NB4 (cell line): Measurements from ENCODE around the gene NET1.

ENCODE experiments used
- DNase-seq: peaks from one replicate; pipeline ENCODE4 v3.0.0; 2010; ENCODE audit warnings: low read depth
- H3K4me3 ChIP-seq: one replicate; pipeline ENCODE4 v1.5.1; 2011; ENCODE audit warnings: mild to moderate bottlenecking, low read depth, low read length, moderate library complexity
- CTCF ChIP-seq: IDR thresholded peaks from one replicate; pipeline ENCODE4 v1.5.1; 2012; ENCODE audit warnings: low read depth, low read length
- MYC ChIP-seq: IDR thresholded peaks from 2 replicates; pipeline ENCODE4 v1.6.1; 2011; ENCODE audit warnings: low read depth, low read length
- POLR2A ChIP-seq: IDR thresholded peaks from 2 replicates; pipeline ENCODE4 v1.6.1; 2011; ENCODE audit warnings: mild to moderate bottlenecking; ENCODE audit not compliant: insufficient read length; ENCODE audit errors: extremely low read depth
- TF ChIP-seq, protein P1 (sequence below): IDR thresholded peaks from 2 replicates; pipeline ENCODE4 v1.6.1; 2011; ENCODE audit warnings: low read depth, low read length

NET1 gene

GRCh38 chr10:5395168-5395567 is 17.2 kb upstream of the NET1 start:
- TF ChIP-seq, protein P1, sequence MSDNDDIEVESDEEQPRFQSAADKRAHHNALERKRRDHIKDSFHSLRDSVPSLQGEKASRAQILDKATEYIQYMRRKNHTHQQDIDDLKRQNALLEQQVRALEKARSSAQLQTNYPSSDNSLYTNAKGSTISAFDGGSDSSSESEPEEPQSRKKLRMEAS, result no peak
- TF ChIP-seq POLR2A, result no peak
- TF ChIP-seq CTCF, result no peak
- TF ChIP-seq MYC, result no peak
- no peak for DNase-seq
- no peak overlapping the region for H3K4me3 ChIP-seq

DNA sequence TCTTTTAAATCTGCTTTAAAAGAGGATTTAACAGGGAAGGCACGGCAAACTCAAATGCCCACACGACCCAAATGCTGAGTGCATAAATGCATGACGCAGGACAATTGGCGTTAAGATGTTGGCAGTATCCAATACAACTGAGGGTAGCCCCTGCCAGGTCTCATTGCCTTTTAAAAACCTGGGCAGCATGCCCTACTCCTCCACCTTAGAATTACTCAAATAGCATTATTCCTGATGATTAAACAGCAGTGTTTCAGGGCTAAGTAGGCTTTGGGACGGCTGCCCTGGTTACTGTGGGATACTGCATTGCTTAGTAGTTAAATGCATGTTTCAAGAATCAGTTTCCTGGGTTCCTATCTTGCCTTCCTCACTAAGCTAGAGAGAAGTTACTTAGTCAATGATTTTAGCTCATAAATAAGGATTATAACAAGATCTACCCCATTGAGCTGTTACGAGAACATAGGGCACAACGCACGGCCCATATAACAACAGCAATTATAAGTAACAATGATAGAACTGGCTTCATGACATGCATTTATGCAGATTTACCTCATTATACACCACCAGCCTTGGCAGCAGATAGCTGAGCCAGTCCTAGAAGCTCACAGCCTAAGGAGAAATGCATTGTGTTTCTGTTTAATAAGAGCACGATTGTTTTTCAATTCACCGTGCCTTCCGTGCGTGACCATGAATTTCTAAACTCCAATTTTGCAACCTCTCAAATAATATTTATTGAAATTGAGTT is 15.6 kb upstream of the NET1 start:
- H3K4me3 ChIP-seq, result no peak overlapping the region
- no peak for DNase-seq
- no peak for TF ChIP-seq MYC
- TF ChIP-seq, protein P1, result no peak

GRCh38 chr10:5399332-5399731 is 13.0 kb upstream of the NET1 start:
- no peak overlapping the region for H3K4me3 ChIP-seq
- DNase-seq, result no peak
- TF ChIP-seq, protein P1, result no peak
- TF ChIP-seq POLR2A (no peak), MYC (no peak), CTCF (no peak)

DNA sequence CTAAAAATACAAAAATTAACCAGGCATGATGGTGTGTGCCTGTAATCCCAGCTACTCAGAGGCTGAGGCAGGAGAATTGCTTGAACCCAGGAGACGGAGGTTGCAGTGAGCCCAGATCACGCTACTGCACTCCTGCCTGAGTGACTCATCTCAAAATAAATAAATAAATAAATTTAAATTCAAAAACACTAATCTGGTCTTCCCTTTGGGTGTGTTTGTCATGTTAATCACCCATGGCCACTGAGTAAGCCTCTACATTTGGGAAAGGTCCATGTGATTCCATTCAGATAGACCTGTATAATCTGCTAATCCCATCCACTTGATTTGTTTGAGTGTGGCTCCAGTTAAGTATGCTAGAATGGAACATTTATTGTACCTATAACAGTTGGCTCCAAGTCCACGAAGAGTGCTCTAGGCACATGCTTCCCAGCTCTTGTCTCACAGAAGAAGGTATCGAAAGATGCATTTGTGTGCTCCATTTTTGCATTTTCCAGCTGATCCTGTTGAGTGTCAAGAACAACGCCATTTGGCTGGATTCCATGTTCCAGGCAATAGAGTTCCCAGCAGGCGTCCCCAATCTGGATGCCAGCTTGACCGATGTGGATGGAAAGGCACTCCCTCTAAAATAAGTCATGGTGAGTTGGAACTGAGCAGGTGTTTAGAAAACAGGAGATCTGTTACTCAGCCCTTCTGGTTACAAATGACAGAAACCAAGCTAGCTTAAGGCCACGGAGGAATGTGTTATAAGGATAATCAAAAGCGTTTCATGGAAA is 11.7 kb upstream of the NET1 start:
- DNase-seq, result no peak
- H3K4me3 ChIP-seq, result no peak overlapping the region
- TF ChIP-seq POLR2A (no peak), CTCF (no peak), MYC (no peak)
- TF ChIP-seq, protein P1, result no peak

DNA sequence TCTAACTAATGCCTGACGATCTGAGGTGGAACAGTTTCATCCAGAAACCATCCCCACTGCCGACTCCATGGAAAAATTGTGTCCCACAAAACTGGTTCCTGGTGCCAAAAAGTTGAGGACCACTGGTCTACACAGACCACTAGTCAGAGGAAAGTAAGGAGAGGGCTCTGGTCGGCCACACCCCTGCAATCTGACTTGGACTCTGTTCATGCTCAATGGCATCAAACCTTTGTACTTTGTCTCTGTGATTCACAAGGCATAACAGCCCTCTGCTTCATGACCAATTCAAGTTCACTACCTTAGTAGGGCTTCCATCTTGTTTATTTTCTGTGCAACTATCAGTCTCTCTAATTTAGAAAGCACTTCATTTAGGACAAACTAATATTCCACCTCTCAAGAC is 9.6 kb upstream of the NET1 start:
- DNase-seq, result no peak
- H3K4me3 ChIP-seq, result no peak overlapping the region
- TF ChIP-seq CTCF (no peak), POLR2A (no peak), MYC (no peak)
- TF ChIP-seq, protein P1, result no peak
